ENCODE measurements around the gene RIPOR3. TPM values are rescaled to one million over a fixed set of nuclear protein-coding genes. Genes with fewer than 3 reads are reported as not detected.

RIPOR3 gene
- total and polyA plus RNA-seq, 9 of the 15 experiments (the other 6 are each of a cell fraction or from before 2014, with no cell fraction given), result 3.3 to 62.7 (median 21.4) TPM

DNA sequence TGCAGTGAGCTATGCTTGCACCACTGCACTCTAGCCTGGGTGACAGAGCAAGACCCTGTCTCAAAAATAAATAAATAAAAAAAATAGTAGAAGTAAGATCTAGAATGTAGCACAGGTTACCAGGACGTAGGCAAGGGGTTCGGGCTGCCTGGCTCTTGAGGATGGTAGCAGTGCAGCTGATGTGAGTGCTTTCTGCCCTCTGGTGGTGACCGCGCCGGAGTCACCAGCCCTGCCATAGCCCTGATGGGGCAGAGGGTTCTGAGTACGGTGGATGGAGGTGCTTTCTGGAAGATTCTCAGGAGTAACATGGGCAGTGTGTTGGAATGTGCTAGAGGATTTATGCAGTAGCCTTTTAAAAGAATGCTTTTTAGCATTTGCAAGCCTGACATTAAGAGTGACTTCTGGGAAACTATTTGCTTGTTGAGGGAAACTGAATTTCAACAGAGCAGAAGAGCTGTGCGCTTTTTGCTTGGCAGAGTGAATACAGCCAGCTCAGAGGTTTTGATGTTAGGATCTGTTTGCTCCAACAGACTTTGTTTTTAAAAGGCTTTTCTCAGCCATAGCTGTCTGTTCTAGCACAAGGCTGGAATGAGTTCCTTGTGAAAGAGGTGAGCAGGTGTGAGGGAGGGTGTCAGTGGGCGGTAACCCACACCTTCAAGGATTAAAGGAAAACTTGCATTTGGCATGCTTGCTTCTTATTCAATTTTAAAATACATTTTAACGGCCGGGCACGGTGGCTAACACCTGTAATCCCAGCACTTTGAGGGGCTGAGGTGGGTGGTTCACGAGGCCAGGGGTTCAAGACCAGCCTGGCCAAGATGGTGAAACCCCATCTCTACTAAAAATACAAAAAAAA is 115.2 kb downstream of the RIPOR3 start:
- in situ Hi-C loops (cut with MboI) (loop anchor here (5.0 to 10.0 kb wide), 2 partner anchors 389 to 601 kb away; no protein-coding TSS in a partner anchor), intact Hi-C loops (cut with micrococcal nuclease) (no loop called here)
- H3K4me2 ChIP-seq (ENCODE audit: insufficient read depth, low read length), result no peak overlapping the region
- no peaks in the 10 kb centered on the region for H4K20me1 ChIP-seq (replicated peaks; ENCODE audit: control insufficient read depth, insufficient read depth, low read length)
- H3K27me3 ChIP-seq (ENCODE audit: control insufficient read depth in 2 of 2, insufficient read depth in 2 of 2, low read length in 2 of 2), result no peaks in the 10 kb centered on the region
- ChIA-PET POLR2A (interaction anchor here (1.1 to 1.5 kb wide), 2 partner anchors 8 to 96 kb away, joined by 3 to 6 read pairs; no protein-coding TSS in a partner anchor), CTCF (ENCODE audit: low intra/inter-chr PET ratio) (interaction anchor here (0.8 to 1.2 kb wide), 3 partner anchors 10 to 390 kb away, joined by 3 to 4 read pairs (median 3); no protein-coding TSS in a partner anchor)
- H2AFZ ChIP-seq (ENCODE audit: low read depth, low read length), result no peak overlapping the region
- peaks cover 4 to 10% of the 10 kb centered on the region in 2 experiments; a peak in 2 of 5 replicates for H3K4me1 ChIP-seq (replicated peaks in 1 of 2; ENCODE audit: control insufficient read depth in 2 of 2, insufficient read depth in 2 of 2, low read length in 2 of 2)
- ATAC-seq (peak; percentile 81), FAIRE-seq (no peak), DNase-seq (ENCODE audit: extremely low read depth in 1 of 4, low spot score in 3 of 4) (peak; percentile 44 to 51 (median 47))
- H3K79me2 ChIP-seq (ENCODE audit: control insufficient read depth, insufficient read depth, low read length), result peaks cover 25% of the 10 kb centered on the region
- no peaks in the 10 kb centered on the region for H3K9me3 ChIP-seq (replicated peaks; ENCODE audit: control insufficient read depth, insufficient read depth, low read depth, low read length)
- 87% methylated on average over 12 of the region's 12 CpGs for WGBS (ENCODE audit: insufficient coverage, low coverage, missing lambda C conversion rate)
- H3K9me1 ChIP-seq (ENCODE audit: control insufficient read depth, insufficient read depth, low read length), result no peaks in the 10 kb centered on the region
- no peak overlapping the region for H3K4me3 ChIP-seq
- H3K36me3 ChIP-seq (ENCODE audit: control insufficient read depth, insufficient read depth, low read length), result peaks cover 93% of the 10 kb centered on the region
- BruUV-seq (replicated peaks), result no TSS peak
- no peak overlapping the region for H3K9ac ChIP-seq (ENCODE audit: insufficient read depth in 1 of 2, low read depth in 2 of 2, low read length in 2 of 2)
- no peak overlapping the region for H3K27ac ChIP-seq (ENCODE audit: extremely low read depth, low read depth, low read length)
- TF ChIP-seq SP1 (CRISPR knock-in tag; IDR thresholded peaks at IDR 0.05) (no peak), ZNF133 (CRISPR knock-in tag; IDR thresholded peaks at IDR 0.05) (no peak), ZNF766 (CRISPR knock-in tag; conservative IDR thresholded peaks at IDR 0.05) (no peak), PTBP1 (IDR thresholded peaks at IDR 0.05; ENCODE audit: low read depth, low read length) (no peak), CTBP1 (IDR thresholded peaks at IDR 0.05; ENCODE audit: borderline replicate concordance) (0 out of 2 replicates have a peak, but pooled peaks have one; percentile 16), PHF20 (IDR thresholded peaks at IDR 0.05; ENCODE audit: partially characterized antibody) (no peak), STAG1 (CRISPR knock-in tag; IDR thresholded peaks at IDR 0.05; ENCODE audit: borderline replicate concordance) (peak; percentile 50; the same call in 1 of the 2 replicates), RAD21 (CRISPR knock-in tag; conservative IDR thresholded peaks at IDR 0.05 in 1 of 2, IDR thresholded peaks at IDR 0.05 in 1 of 2) (peak; percentile 51 to 70), TFAP4 (CRISPR knock-in tag; IDR thresholded peaks at IDR 0.05; ENCODE audit: borderline replicate concordance) (peak; percentile 48; the same call in 1 of the 2 replicates), ZBTB11 (CRISPR knock-in tag; IDR thresholded peaks at IDR 0.05) (no peak)

All from K562 (cell line).